CD4-positive, alpha-beta T cell treated with Interleukin-1 beta for 1 hour (primary cell): ENCODE measurements around the gene CAMTA2.

Experiments
- DNase-seq, 2 donors: peaks; one replicate each; pipeline ENCODE4 v3.0.0-alpha.2; 2020 to 2022

Gene CAMTA2

GRCh38 chr17:4966844-4967538 is 20.5 kb downstream of the CAMTA2 start:
- peak; percentile 98 to 99 for DNase-seq

GRCh38 chr17:4965311-4965986 is 22.0 kb downstream of the CAMTA2 start:
- DNase-seq: no peak

GRCh38 chr17:4960279-4960922 is 27.1 kb downstream of the CAMTA2 start:
- DNase-seq: no peak

DNA sequence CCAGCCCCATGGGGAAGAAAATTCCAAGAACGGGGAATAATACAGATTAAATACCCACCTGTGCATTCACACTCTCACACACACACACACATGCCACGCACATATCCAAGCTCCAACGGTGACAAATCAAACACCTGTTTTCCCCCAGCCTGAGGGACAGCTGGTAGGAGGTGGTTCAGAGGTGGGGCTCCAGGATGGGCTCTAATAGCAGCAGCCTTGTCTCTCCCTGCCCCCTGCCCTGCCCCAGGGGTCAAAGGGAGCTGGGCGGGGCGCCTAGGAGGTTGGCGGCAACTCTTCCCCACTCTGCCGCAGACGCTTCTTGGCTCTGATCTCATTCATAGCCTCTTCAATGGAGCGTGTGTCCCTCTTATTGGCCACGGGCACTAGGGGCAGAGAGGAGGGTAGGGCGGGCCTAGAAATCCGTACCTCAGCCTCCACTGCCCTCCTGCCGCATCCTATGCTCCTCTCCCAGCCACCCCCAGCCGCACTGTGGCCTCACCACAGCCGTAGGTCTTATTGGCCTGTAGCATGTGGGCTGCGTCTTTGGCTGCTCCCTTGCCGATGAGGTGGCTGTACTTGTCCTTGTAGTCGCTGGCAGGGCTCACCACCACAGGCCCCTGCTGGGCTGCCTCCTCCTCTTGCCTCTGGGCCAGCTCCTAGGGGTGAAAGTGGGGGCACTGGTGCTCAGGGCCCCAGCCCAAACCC is 28.1 kb downstream of the CAMTA2 start:
- DNase-seq: no peak

- DNase-seq: no peak
Observed at GRCh38 chr17:4958102-4958501, 29.4 kb downstream of the CAMTA2 start.

DNA sequence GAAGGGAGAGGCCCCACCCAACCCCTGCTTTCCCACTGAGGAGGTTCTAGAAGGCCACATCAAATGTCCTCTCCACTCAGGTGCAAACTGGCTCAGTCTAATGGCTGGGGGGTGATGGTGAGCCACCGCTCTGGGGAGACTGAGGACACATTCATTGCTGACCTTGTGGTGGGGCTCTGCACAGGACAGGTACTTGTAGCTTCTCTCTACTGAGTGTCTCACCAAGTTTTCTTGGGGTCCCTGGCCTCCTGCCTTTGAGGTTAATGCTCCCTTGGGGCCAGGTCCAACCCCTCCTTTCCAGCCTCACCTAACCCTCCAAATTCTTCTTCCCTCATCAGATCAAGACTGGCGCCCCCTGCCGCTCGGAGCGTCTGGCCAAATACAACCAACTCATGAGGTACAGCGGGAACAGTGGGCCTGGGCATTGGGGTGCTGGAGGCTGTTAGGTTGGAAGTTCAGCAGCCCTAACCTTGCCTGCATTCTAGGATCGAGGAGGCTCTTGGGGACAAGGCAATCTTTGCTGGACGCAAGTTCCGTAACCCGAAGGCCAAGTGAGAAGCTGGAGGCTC is 30.9 kb downstream of the CAMTA2 start:
- peak; percentile 44 to 52 for DNase-seq

DNA sequence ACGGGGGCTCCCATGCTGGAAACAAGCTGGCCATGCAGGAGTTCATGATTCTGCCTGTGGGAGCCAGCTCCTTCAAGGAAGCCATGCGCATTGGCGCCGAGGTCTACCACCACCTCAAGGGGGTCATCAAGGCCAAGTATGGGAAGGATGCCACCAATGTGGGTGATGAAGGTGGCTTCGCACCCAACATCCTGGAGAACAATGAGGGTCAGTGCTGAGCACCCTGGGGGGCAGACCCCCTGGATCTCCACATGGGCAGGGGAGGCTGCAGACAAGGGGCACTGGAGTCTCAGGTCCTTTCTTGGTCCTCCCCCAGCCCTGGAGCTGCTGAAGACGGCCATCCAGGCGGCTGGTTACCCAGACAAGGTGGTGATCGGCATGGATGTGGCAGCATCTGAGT is 32.4 kb downstream of the CAMTA2 start:
- no peak for DNase-seq

DNA sequence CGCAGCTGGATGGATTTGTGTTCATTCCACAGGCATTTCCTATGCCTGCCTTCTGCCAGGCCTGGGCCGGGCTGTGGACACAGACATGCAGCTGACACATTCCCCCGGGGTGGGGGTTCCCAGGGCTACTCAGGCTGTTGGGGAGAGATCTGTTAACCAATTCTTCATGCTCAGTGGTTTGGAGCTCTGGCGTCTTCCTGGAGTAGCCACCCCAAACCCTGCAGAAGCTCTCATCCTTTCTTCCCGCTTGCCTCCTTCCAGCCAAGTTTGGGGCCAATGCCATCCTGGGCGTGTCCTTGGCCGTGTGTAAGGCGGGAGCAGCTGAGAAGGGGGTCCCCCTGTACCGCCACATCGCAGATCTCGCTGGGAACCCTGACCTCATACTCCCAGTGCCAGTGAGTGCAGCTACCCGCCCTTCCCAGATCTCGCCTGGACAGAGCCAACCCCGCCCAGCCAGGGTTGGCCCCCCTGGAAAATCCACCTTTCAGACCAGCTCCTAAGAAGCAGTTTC is 34.0 kb downstream of the CAMTA2 start:
- DNase-seq: no peak

- no peak for DNase-seq
Observed at GRCh38 chr17:4951486-4951885, 36.0 kb downstream of the CAMTA2 start.

DNA sequence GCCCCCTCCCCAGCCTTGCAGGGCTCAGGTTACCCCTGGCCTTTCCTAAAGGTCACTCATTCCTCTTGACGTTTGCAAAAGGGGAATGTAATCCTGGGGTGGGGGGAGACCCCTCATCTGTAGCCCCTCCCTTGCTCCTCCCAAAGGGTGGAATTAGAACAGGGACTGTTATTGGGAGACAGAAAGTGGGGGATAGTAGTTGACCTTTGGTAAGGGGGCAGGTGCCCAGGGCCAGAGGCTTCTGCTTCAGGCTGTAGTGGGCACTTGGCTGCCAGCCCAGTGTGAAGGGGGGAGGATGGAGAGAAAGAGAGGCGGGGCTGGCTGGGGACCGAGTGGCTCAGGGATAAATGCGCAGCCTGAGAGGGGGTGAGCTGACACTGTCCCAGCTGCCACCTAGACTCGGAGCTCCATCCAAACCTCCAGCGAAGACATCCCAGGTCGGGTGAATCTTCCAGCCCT is 36.7 kb downstream of the CAMTA2 start, which contains the start of gene ENO3:
ENO3 (plus strand) TSS at position 374 of the 459 bp plus-strand sequence. CDS start 711 bp downstream, outside the sequence.
- no peak for DNase-seq

GRCh38 chr17:4950075-4950745 is 37.3 kb downstream of the CAMTA2 start:
- peak in 1 of 2 donors; percentile 17 for DNase-seq

- peak; percentile 85 to 86 for DNase-seq
Observed at GRCh38 chr17:4949321-4950074, 38.0 kb downstream of the CAMTA2 start.

- DNase-seq: peak; percentile 78 to 83
Observed at GRCh38 chr17:4948931-4949320, 38.5 kb downstream of the CAMTA2 start.

DNA sequence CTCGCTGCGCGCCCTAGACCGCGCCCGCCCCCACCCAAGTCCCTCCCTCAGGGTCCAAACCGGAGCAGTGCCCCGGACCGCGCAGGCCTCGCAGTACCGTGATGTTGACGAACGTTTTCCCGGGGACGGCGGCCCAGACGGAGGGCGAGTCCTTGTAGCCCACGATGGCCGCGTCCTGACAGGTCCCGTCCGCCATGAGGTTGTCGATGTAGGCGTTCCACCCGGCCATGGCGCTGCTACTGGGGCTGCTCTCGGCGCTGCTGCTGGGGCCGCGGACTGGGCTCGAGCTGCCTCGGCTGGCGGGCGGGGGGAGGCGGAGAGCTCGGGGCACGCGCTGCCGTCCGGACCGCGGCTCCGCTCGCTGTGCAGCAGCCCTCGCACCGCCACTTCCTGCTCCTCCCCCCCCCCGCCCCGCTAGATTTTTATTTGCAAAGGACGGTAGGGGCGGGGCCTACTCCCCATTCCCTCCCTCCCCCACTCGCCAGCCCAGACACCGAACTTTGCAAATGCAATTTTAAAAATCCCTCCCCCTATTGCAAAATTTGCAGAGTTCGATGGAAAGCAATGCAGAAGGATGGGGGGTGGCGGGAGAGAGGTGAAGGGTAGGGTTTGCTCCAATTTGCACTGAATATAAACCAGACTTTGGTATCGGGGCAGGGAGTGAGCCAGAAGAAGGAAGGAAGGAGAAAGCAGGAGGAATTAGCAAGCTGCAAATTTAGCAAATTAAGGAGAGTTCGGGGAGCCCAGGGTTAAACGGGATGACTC is 39.1 kb downstream of the CAMTA2 start, which contains the start of gene PFN1:
PFN1 (minus strand) TSS at position 365 of the 765 bp plus-strand sequence; CDS start at position 229, 136 bp downstream.
- DNase-seq: peak; percentile 92 to 93

GRCh38 chr17:4947411-4948165 is 39.9 kb downstream of the CAMTA2 start:
- DNase-seq: peak; percentile 62 to 74

- DNase-seq: no peak
Observed at GRCh38 chr17:4947010-4947410, 40.5 kb downstream of the CAMTA2 start.

DNA sequence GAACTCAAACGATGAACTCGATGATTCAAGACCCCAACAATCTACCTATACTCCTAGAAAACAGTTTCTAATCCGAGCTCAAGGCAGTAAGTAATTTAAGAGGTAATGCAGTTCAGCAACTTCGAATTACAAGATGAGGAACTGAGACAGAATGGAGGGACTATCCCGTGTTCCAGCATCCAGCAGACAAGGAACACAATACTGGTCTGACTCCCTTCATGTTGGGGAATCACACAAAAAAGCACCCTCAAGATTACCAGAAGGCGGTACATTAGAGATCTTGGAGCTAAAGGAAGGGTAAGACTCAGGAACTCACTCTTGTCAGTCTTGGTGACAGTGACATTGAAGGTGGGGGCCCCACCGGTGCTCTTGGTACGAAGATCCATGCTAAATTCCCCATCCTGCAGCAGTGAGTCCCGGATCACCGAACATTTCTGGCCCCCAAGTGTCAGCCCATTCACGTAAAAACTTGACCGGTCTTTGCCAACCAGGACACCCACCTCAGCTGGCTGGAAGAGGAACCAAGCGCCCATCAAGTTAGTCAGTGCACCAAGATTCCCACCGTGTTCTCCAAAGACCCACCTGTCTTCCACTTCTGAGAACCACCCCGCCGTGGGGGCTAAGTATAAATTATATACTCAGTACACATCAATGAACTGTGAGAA is 41.0 kb downstream of the CAMTA2 start:
- no peak for DNase-seq

GRCh38 chr17:4945944-4946280 is 41.6 kb downstream of the CAMTA2 start:
- DNase-seq: no peak
